ENCODE measurements around the gene TMC5. TPM values are rescaled to one million over a fixed set of nuclear protein-coding genes. Genes with fewer than 3 reads are reported as not detected.
A peak's percentile ranks its signal among the peaks of the same experiment; 100 is the strongest.

TMC5 gene
- total and polyA plus RNA-seq, 2 of the 13 experiments (the other 11 are each of a cell fraction or from before 2014, with no cell fraction given), result 0.09 to 0.41 TPM

DNA sequence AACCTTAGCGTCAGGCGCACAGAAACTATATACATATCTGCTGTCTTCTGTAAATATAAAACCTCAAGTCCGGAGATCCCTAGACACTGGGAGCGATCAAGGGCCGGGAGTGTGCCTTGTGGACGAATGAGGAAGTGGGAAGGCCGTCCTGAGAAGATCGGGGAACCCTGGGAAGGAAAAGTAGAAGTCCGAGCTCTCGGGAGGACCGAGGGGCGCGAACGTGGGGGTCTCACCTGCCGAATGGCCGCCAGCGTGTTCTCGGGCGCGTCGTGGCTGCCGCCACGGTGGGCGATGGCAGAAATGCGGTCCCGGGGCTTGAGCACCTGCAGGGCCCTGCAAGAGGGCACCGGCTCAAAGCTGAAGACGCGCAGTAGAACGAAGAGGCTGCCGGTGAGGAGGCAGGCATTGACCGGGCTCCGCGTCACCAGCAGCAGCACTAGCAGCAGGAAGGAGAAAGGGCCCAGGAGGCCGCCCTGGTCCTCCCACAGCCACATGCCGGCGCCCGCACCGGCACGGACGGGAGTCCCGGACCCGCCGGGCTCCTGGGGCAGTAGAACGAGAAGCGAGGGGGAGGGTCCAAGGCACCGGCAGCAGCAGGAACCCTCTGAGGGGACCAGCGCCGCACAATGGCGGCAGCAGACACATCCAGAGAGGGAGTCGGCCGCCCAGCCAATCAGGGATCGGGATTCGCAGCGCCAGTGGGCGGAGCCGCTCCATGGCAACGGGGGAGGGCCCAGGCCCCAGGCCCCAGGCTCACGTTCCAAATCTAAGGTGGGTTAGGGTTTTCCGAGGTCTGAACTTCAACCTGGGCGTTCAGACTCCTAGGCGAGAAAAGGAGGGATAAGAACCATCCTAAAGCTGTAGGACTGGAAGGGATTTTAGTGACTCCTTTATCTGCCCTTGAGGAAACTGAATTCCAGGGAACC is 104.1 kb downstream of the TMC5 start, which contains the start of gene GDE1 (continued):
- TF ChIP-seq MBD4 (IDR thresholded peaks at IDR 0.05; ENCODE audit: borderline replicate concordance, low read length) (no peak), MAZ (IDR thresholded peaks at IDR 0.05; ENCODE audit: borderline replicate concordance, low read depth, low read length) (peak; percentile 77; the same call in 1 of the 2 replicates), MAZ (CRISPR knock-in tag; IDR thresholded peaks at IDR 0.05; ENCODE audit: low read depth) (peak; percentile 25; the same call in 1 of the 2 replicates), ZNF282 (IDR thresholded peaks at IDR 0.05; ENCODE audit: partially characterized antibody) (no peak), HIVEP1 (CRISPR knock-in tag; IDR thresholded peaks at IDR 0.05) (peak; percentile 90), PBX2 (CRISPR knock-in tag; IDR thresholded peaks at IDR 0.05) (no peak), RAD51 (IDR thresholded peaks at IDR 0.05; ENCODE audit: borderline replicate concordance) (no peak), MYC (CRISPR knock-in tag; IDR thresholded peaks at IDR 0.05; ENCODE audit: borderline replicate concordance) (peak; percentile 88; the same call in 1 of the 2 replicates), RBAK (CRISPR knock-in tag; IDR thresholded peaks at IDR 0.05) (peak; percentile 70; the same call in 1 of the 2 replicates), TERF1 (CRISPR knock-in tag; IDR thresholded peaks at IDR 0.05) (no peak), AGO1 (IDR thresholded peaks at IDR 0.05; ENCODE audit: low read depth, low read length, poor library complexity, severe bottlenecking) (peak; percentile 89), ZNF879 (CRISPR knock-in tag; IDR thresholded peaks at IDR 0.05) (no peak), ZNF10 (CRISPR knock-in tag; IDR thresholded peaks at IDR 0.05; ENCODE audit: borderline replicate concordance, low read depth) (no peak), EEA1 (CRISPR knock-in tag; IDR thresholded peaks at IDR 0.05; ENCODE audit: borderline replicate concordance) (peak; percentile 83; the same call in 1 of the 2 replicates), KLF11 (CRISPR knock-in tag; IDR thresholded peaks at IDR 0.05) (no peak; the same call in 1 of the 2 replicates), SNAPC5 (CRISPR knock-in tag; IDR thresholded peaks at IDR 0.05; ENCODE audit: borderline replicate concordance) (no peak), CAMTA2 (CRISPR knock-in tag; IDR thresholded peaks at IDR 0.05; ENCODE audit: borderline replicate concordance) (no peak; the same call in 1 of the 2 replicates), ATF4 (CRISPR knock-in tag; IDR thresholded peaks at IDR 0.05) (no peak), FIP1L1 (IDR thresholded peaks at IDR 0.05; ENCODE audit: borderline replicate concordance, insufficient read depth, low read depth, low read length) (no peak), MIER3 (CRISPR knock-in tag; IDR thresholded peaks at IDR 0.05; ENCODE audit: borderline replicate concordance) (peak; percentile 55; the same call in 1 of the 2 replicates), TAF1 (CRISPR knock-in tag; IDR thresholded peaks at IDR 0.05) (peak; percentile 88), ZNF619 (CRISPR knock-in tag; IDR thresholded peaks at IDR 0.05) (no peak), ATF2 (CRISPR knock-in tag; IDR thresholded peaks at IDR 0.05) (peak; percentile 42; the same call in 1 of the 2 replicates), FOSL2 (CRISPR knock-in tag; IDR thresholded peaks at IDR 0.05) (0 out of 2 replicates have a peak, but pooled peaks have one; percentile 31), MTF1 (CRISPR knock-in tag; IDR thresholded peaks at IDR 0.05) (0 out of 2 replicates have a peak, but pooled peaks have one; percentile 27)
